ENCODE results near the gene TRAP1. TPM values are rescaled to one million over a fixed set of nuclear protein-coding genes. Genes with fewer than 3 reads are reported as not detected.

TRAP1 gene
- polyA plus RNA-seq, 2 of the 4 experiments (the other 2 are of a cell fraction), result 103 to 198 TPM

DNA sequence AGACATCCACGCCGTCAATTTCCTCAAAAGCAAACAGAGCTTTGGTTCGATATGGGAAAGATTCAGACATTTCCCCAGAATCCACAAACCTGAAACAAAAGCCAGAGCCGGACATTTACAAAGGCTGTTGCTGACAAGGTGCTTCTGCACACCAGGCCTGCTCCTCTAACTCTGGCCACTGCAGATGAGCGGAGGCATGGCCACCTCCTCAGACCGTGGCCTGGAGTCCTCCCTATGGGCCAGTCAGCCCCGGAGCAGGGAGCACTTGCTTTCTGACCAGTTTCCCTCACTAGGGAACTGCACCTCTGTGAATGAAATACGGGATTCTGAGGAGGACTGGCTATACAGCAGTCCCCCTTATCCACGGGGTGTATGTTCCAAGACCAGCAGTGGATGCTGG is 22.3 kb upstream of the TRAP1 start (continued):
- TF ChIP-seq POLR2AphosphoS2 (conservative IDR thresholded peaks at IDR 0.05; ENCODE audit: low read length), result no peak
- TF ChIP-seq TFCP2L1 (CRISPR knock-in tag; IDR thresholded peaks at IDR 0.05), result no peak
- TF ChIP-seq, protein P1, sequence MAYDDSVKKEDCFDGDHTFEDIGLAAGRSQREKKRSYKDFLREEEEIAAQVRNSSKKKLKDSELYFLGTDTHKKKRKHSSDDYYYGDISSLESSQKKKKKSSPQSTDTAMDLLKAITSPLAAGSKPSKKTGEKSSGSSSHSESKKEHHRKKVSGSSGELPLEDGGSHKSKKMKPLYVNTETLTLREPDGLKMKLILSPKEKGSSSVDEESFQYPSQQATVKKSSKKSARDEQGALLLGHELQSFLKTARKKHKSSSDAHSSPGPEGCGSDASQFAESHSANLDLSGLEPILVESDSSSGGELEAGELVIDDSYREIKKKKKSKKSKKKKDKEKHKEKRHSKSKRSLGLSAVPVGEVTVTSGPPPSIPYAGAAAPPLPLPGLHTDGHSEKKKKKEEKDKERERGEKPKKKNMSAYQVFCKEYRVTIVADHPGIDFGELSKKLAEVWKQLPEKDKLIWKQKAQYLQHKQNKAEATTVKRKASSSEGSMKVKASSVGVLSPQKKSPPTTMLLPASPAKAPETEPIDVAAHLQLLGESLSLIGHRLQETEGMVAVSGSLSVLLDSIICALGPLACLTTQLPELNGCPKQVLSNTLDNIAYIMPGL (CRISPR knock-in tag; IDR thresholded peaks at IDR 0.05; ENCODE audit: borderline replicate concordance), result no peak
- no peak for TF ChIP-seq GATA3 (IDR thresholded peaks at IDR 0.05; ENCODE audit: borderline replicate concordance)

DNA sequence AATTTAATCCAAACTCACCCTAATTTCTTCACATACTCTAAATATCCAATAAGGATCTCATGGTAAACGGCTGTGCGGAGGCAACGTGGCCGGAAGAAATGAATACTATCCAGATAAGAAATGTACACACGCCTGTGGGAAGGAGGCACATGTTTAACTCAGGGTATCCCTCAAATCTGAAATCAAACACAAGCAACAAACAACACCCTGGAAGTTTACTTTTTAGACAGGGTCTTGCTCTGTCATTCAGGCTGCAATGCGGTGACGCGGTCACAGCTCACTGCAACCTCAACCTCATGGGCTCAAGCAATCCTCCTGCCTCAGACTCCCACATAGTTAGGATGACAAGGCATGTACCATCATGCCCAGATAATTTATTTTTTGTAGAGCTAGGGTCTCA is 21.2 kb upstream of the TRAP1 start:
- no peak overlapping the region for H3K4me3 ChIP-seq
- H3K4me2 ChIP-seq, result no peak overlapping the region
- no peak for ATAC-seq
- H3K27ac ChIP-seq, result no peak overlapping the region
- ChIA-PET POLR2A (no interaction called here), CTCF (interaction anchor here (1.0 kb wide), 1 partner anchor 37 kb away, joined by 3 read pairs; no protein-coding TSS in a partner anchor)
- no peaks in the 10 kb centered on the region for H3K4me1 ChIP-seq
- no peak for FAIRE-seq
- 94% methylated on average over 8 of the region's 8 CpGs for WGBS (ENCODE audit: missing lambda C conversion rate)
- no peaks in the 10 kb centered on the region for H3K9me3 ChIP-seq
- TF ChIP-seq RNF2 (IDR thresholded peaks at IDR 0.05; ENCODE audit: borderline replicate concordance, low read depth) (no peak), EHMT2 (IDR thresholded peaks at IDR 0.05; ENCODE audit: low read depth) (no peak), KDM1A (IDR thresholded peaks at IDR 0.05; ENCODE audit: low read depth) (no peak), ZNF302 (CRISPR knock-in tag; IDR thresholded peaks at IDR 0.05) (no peak)
- TF ChIP-seq, protein P2, sequence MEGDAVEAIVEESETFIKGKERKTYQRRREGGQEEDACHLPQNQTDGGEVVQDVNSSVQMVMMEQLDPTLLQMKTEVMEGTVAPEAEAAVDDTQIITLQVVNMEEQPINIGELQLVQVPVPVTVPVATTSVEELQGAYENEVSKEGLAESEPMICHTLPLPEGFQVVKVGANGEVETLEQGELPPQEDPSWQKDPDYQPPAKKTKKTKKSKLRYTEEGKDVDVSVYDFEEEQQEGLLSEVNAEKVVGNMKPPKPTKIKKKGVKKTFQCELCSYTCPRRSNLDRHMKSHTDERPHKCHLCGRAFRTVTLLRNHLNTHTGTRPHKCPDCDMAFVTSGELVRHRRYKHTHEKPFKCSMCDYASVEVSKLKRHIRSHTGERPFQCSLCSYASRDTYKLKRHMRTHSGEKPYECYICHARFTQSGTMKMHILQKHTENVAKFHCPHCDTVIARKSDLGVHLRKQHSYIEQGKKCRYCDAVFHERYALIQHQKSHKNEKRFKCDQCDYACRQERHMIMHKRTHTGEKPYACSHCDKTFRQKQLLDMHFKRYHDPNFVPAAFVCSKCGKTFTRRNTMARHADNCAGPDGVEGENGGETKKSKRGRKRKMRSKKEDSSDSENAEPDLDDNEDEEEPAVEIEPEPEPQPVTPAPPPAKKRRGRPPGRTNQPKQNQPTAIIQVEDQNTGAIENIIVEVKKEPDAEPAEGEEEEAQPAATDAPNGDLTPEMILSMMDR (IDR thresholded peaks at IDR 0.05), result no peak
- TF ChIP-seq, protein P3, sequence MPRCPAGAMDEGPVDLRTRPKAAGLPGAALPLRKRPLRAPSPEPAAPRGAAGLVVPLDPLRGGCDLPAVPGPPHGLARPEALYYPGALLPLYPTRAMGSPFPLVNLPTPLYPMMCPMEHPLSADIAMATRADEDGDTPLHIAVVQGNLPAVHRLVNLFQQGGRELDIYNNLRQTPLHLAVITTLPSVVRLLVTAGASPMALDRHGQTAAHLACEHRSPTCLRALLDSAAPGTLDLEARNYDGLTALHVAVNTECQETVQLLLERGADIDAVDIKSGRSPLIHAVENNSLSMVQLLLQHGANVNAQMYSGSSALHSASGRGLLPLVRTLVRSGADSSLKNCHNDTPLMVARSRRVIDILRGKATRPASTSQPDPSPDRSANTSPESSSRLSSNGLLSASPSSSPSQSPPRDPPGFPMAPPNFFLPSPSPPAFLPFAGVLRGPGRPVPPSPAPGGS (IDR thresholded peaks at IDR 0.05), result no peak
- DNase-seq (ENCODE audit: low read depth in 1 of 2, low spot score in 1 of 2), result no peak

DNA sequence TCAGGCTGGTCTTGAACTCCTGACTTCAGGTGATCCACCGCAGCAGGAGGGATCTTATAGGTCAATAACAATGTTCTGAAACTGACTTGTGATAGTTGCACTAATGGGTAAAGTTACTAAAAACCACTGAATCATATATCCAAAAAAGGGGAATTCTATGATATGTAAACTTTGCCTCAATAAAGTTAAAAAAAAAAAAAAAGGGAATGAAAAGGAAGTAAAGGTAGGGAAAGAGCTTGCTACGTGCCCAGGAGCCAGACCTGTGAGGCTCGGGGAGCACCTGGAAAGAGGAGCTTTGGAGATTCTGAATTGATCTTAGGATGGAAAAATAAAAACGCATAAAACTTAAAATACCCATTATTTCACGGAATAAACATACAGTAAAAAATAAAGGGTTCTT is 20.8 kb upstream of the TRAP1 start:
- Histone ChIP-seq H3K4me2 (no peak overlapping the region), H3K9me3 (no peaks in the 10 kb centered on the region), H3K4me1 (no peaks in the 10 kb centered on the region), H3K27ac (no peak overlapping the region), H3K4me3 (no peak overlapping the region)
- DNase-seq (ENCODE audit: low read depth in 1 of 2, low spot score in 1 of 2) (no peak), FAIRE-seq (no peak), ATAC-seq (no peak)
- 92% methylated on average over 5 of the region's 5 CpGs for WGBS (ENCODE audit: missing lambda C conversion rate)
- CTCF ChIA-PET, result interaction anchor here (1.0 kb wide), 1 partner anchor 37 kb away, joined by 3 read pairs; no protein-coding TSS in a partner anchor
- TF ChIP-seq TFCP2L1 (CRISPR knock-in tag; IDR thresholded peaks at IDR 0.05) (no peak), ZFP36 (IDR thresholded peaks at IDR 0.05; ENCODE audit: borderline replicate concordance, partially characterized antibody) (no peak), EHF (CRISPR knock-in tag; IDR thresholded peaks at IDR 0.05) (no peak), JUN (IDR thresholded peaks at IDR 0.05) (no peak), HOXB13 (CRISPR knock-in tag; IDR thresholded peaks at IDR 0.05; ENCODE audit: low read depth) (no peak), JUNB (IDR thresholded peaks at IDR 0.05) (no peak), NFE2L2 (conservative IDR thresholded peaks at IDR 0.05; ENCODE audit: low read length) (no peak), CBX2 (IDR thresholded peaks at IDR 0.05; ENCODE audit: borderline replicate concordance, low read depth) (no peak), HDAC2 (IDR thresholded peaks at IDR 0.05) (no peak), SMC3 (IDR thresholded peaks at IDR 0.05) (no peak), FOXS1 (CRISPR knock-in tag; IDR thresholded peaks at IDR 0.05) (no peak)
- TF ChIP-seq, protein P1 (CRISPR knock-in tag; IDR thresholded peaks at IDR 0.05; ENCODE audit: borderline replicate concordance), result no peak
- TF ChIP-seq, protein P4, sequence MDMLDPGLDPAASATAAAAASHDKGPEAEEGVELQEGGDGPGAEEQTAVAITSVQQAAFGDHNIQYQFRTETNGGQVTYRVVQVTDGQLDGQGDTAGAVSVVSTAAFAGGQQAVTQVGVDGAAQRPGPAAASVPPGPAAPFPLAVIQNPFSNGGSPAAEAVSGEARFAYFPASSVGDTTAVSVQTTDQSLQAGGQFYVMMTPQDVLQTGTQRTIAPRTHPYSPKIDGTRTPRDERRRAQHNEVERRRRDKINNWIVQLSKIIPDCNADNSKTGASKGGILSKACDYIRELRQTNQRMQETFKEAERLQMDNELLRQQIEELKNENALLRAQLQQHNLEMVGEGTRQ (IDR thresholded peaks at IDR 0.05), result no peak
- TF ChIP-seq, protein P5, sequence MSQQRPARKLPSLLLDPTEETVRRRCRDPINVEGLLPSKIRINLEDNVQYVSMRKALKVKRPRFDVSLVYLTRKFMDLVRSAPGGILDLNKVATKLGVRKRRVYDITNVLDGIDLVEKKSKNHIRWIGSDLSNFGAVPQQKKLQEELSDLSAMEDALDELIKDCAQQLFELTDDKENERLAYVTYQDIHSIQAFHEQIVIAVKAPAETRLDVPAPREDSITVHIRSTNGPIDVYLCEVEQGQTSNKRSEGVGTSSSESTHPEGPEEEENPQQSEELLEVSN (IDR thresholded peaks at IDR 0.05; ENCODE audit: borderline replicate concordance, low read depth), result no peak
- TF ChIP-seq, protein P2 (IDR thresholded peaks at IDR 0.05), result no peak
- TF ChIP-seq, protein P6, sequence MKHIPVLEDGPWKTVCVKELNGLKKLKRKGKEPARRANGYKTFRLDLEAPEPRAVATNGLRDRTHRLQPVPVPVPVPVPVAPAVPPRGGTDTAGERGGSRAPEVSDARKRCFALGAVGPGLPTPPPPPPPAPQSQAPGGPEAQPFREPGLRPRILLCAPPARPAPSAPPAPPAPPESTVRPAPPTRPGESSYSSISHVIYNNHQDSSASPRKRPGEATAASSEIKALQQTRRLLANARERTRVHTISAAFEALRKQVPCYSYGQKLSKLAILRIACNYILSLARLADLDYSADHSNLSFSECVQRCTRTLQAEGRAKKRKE (CRISPR knock-in tag; IDR thresholded peaks at IDR 0.05; ENCODE audit: low read depth), result no peak
- POLR2A ChIA-PET, result no interaction called here

Data from A549 (cell line).